Subcutaneous adipose tissue (tissue), 4 donors: ENCODE measurements around the gene INS. TPM values are rescaled to one million over a fixed set of nuclear protein-coding genes. Genes with fewer than 3 reads are reported as not detected.

Source experiments
- CTCF ChIP-seq: fragments of 450-650 bp; IDR thresholded peaks from one replicate; pipeline ENCODE4 v1.5.1; 2016; ENCODE audit warnings: low read depth, mild to moderate bottlenecking, control low read depth, antibody characterized with exemption, moderate library complexity
- total RNA-seq, 4 donors: library from RNA; depleted of rRNA; stranded (reverse); fragments of >200 nt; gene quantifications; one replicate each; pipeline ENCODE4 v1.1.0, GENCODE V29; 2016

INS gene
- total RNA-seq, 4 donors from 2014 or later = not detected

- TF ChIP-seq CTCF = no peak
Measured at GRCh38 chr11:2169626-2170570, 8.9 kb upstream of the INS start.

- no peak for TF ChIP-seq CTCF
Measured at GRCh38 chr11:2169005-2169378, 8.0 kb upstream of the INS start.

GRCh38 chr11:2168286-2169004 lies 7.4 kb upstream of the INS start:
- TF ChIP-seq CTCF = no peak

- TF ChIP-seq CTCF = no peak
Measured at GRCh38 chr11:2167141-2168045, 6.4 kb upstream of the INS start.

GRCh38 chr11:2166091-2166851 lies 5.3 kb upstream of the INS start:
- TF ChIP-seq CTCF = no peak

GRCh38 chr11:2165571-2165970 lies 4.6 kb upstream of the INS start:
- no peak for TF ChIP-seq CTCF
